Stimulated activated CD4-positive, alpha-beta T cell treated with anti-CD3 and anti-CD28 coated beads, TNF-alpha, amount 100 ng/mL, for 48 hours (primary cell): ENCODE measurements around the gene GUCY1B1.

Experiments used
- DNase-seq, 3 donors: peaks; one replicate each; pipeline ENCODE4 v3.0.0-alpha.2; 2020; ENCODE audit warnings: low read depth in 3 of 3

Gene GUCY1B1

DNA sequence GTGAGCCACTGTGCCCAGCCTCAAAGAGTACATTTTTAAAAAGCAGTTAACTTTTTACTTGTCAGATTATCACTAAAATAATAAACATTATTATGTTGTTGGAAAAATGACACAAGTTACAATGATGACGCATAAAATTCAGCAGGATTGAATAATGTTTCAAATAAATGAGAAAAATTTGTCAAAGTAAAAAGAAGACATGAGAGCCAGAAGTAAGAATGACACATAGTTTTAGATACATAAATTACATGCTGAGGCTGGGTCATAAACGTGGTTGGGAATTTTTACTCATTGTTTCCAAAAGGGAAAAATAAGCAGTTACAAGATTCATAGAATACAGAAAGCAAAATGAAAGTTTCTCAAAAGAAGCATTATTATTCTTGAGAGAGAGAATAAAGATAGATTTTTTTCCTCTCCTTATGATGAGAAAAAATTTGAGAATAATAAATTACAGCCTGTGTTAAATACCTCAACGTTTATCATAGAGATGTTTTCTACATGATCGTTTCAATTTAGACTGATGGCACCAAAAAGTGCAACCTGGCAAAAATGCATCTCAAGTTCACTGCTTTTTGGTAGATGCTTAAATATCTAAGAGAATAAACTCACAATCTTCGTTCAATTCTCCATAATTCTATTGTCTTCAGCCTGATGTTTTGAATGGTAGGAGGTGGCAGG is 40.4 kb downstream of the GUCY1B1 start:
- DNase-seq: no peak

DNA sequence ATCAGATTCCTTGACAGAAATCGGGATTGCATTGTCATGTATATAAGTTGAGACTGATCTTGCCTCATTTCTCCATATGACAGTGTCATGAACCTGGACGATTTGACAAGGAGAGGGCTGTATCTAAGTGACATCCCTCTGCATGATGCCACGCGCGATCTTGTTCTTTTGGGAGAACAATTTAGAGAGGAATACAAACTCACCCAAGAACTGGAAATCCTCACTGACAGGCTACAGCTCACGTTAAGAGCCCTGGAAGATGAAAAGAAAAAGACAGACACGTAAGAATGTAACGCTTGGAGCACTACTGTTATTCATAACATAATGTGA is 40.9 kb downstream of the GUCY1B1 start:
- no peak for DNase-seq

DNA sequence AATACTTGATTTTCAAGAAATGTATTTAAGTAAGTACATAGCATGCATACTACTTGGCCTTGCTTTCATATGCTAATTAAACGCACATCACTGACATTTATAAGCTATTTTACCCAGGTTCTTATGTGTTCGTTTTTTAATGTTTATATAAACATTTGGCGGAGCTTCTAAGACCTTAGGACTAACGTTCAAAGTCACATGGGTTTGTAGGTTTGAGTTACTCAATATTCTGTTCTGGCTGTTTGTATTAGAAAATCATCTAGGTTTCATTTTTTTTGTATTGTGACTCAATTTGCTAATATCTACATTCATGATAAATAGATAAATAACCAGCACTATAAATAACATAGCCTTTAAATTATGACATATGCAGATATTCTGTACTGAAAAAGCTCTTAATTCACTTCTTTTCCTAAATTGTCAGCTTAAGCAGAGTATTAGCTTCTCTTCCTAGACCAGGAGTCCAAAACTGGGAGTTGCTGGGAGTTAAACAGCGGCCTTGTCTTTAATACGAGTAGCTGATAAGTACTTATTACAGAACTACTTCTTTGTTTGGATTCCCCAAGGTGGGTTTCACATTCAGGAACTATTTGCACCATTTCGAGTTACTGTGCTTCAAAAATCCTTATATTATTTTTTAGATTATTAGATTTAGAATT is 42.0 kb downstream of the GUCY1B1 start:
- DNase-seq: no peak

DNA sequence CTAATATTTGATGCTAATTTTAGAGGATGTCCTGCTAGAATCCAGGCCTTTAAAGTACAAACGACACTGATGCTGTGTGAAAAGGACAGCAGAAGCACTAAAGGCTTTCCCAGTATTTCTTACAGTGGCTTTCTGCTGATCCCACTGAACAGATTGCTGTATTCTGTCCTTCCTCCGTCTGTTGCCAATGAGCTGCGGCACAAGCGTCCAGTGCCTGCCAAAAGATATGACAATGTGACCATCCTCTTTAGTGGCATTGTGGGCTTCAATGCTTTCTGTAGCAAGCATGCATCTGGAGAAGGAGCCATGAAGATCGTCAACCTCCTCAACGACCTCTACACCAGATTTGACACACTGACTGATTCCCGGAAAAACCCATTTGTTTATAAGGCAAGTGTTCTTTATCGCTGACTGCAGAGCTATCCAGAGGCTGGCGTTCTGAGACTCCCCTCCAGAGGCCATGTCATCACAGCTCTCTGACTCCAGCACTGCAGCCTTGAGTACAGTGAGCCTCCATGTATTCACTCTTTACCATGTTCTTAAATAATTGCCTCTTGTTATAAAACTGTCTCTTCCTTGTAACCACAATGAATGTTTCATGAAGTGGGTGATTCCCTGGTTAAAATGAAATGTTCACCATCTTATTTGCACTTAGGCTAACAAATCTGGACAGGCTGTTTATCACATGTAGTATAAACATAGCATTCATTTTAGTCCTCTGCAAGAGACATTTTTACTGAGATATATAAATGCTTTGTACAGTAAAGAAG is 43.6 kb downstream of the GUCY1B1 start:
- no peak for DNase-seq

DNA sequence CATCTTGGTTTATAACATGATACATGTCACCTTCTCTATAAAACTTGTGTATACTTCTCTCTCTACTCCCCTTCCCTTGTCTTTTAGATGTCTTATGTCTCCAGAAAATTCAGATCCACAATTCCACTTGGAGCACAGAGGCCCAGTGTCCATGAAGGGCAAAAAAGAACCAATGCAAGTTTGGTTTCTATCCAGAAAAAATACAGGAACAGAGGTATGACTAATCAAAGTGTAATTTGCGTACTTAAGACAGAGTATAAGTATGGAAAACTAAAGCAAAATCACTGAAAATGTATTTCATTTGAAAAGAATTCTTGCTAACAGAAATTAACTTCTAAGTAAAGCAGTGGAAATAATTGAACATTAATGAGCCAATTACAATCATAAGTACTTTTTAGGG is 46.2 kb downstream of the GUCY1B1 start:
- DNase-seq: no peak

DNA sequence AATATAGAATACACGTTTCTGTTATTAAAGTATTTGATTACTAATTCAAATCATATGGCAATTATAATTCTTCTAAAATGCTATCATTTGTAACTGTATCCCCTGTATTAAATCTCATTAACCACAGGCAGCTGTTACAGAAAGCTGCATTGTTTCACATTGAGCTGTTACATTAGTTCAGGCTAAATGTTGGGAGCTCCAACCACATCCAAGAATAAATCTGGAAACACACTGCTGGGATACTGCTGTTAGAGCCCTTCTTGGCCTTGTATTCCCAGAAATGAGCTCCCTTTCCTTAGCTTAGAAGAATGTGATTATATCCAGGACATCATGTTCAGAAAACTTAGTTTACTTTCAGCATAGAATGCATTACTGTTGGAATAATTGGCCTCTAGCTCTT is 48.2 kb downstream of the GUCY1B1 start:
- no peak for DNase-seq

DNA sequence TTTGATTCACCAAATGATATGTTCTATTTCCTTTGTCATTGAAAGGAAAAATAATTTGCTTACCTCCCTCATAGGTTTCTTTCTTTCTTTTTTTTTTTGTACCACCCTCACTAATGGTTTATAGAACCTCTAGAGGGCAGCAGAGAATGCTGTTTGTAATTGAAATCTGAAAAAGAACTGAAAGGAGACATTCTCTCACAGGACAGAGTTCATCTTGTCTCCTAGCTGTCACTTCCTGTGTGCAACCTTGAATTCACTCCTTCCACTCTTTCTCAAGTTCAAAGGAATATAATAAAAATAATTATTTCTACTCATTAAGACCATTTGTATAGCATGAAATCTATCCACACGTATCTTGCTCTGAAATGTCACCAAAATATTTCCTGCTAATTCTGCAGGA is 51.0 kb downstream of the GUCY1B1 start:
- peak in 1 of 3 donors; percentile 3 for DNase-seq

DNA sequence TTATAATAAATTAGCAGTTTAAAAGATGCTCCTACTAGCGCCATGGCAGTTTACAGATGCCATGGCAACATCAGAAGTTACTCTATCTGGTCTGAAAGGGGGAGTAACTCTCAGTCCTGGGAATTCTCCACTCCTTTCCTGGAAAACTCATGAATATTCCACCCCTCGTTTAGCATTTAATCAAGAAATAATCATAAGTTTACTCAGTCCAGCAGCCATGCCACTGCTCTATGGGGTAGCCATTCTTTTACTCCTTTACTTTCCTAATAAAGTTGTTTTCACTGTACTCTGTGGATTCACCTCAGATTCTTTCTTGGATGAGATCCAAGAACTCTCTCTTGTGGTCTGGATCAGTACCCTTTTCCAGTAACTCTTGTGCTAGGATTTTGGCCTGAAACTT is 52.3 kb downstream of the GUCY1B1 start:
- no peak for DNase-seq

DNA sequence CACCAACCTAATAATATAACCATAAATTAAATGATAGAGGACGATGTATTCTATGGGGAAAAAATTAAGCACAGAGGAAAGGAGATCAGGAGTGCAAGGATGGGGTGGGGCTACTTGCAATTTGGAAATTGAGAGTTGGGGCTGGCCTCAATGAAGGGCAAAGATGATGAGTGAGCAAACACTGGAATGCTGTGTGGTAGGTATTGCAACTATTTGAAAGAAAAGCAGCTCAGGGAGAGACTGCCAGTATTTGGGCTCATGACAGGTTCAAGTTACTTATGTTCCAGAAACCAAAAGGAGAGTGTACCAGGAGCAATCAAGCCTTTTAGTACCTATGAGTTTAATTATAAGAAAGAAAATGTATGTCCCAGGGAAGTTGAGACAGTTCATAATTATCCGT is 59.8 kb downstream of the GUCY1B1 start:
- DNase-seq: no peak

DNA sequence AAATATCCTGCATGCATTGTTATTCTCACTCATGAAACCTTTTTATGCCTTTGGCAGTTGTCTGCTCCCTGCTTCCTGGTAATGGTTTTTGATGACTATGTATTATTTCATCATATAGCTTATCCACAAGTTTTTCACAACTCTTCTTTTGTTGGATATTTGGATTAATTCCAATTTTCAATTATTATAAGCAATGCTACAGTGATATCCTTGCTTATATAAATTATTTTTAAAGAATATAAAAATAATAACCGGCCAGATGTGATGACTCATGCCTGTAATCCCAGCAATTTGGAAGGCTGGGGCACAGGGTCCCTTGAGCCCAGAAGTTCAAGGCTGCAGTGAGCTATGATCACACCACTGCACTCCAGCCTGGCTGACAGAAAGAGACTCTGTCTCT is 60.2 kb downstream of the GUCY1B1 start:
- DNase-seq: no peak

DNA sequence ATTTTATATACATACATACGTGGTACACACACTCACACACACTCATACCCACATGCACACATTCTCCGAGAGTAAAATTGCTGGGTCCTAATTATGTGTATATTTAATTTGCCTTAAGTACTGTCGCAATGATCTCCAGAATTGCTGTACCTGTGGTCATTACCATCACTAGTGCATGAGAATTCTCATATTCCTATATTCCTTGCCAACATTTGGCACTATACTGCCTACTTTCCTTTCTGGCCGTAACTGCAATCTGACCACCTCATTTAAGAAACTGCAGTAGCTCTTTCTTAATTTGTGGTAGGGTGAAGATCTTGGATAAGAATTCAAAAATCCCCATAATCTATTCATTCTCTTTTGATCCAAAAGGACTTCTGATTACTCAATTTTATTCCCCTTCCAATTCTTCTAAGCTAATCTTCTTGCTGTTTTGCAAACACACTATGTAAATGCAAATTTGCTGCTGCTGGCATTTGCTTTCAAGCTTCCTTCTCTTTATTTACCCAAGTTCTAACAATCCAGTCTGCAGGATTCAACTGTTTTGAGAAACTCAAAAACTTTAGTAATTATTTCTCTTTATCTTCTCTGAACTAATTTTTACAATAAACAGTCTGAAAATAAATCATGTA is 62.2 kb downstream of the GUCY1B1 start:
- no peak for DNase-seq

DNA sequence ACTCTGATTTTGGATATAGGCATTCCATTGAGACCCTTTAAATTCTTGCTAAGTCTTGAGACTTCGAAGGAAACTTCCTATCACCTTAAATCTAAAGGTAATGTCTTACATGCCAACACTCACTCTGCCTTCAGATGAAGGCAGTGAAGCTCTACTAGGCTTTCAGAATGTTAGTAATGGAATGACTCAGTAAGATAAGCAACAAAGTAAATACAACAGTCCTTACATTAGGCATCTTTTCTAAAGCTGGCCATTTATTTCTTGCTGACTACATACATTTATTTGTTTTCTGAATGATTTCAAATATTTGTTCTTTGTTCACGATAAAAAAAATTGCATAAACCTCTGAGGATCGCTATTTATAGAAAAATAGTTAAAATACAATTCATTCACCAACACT is 63.8 kb downstream of the GUCY1B1 start:
- no peak for DNase-seq

DNA sequence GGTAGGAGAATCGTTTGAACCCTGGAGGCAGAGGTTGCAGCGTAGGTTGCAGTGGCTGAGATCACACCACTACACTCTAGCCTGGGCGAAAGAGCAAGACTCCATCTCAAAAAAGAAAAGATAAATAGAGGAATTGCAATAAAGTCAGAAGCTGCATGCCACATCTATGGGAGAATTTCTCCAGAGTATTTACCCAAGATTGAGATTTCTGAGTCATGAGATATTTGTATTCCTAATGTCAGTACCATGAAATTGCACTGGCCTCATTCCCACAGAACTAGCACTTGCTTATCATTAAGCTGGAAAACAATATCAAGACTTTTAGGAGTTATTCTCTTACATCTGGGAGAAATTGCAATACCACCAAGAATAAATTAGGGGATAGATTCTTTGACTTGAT is 69.8 kb downstream of the GUCY1B1 start:
- DNase-seq: no peak

DNA sequence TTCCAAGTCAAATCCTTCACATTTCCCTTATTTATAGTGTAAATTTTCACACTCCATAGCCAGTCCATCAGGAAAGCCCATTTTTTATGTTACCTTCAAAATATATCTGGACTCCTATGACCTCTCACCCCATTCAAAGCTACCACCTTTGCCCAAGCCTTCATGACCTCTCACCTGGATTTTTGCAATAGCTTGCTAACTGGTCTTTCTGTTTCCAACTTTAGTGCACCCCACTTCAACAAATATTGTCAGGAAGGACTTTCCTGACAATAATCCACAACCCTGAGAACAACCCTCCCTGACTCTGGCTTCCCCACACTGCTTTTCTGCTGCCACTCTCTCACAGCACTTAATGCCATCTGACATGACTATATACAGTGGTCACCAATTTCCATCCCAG is 73.8 kb downstream of the GUCY1B1 start:
- DNase-seq: no peak

DNA sequence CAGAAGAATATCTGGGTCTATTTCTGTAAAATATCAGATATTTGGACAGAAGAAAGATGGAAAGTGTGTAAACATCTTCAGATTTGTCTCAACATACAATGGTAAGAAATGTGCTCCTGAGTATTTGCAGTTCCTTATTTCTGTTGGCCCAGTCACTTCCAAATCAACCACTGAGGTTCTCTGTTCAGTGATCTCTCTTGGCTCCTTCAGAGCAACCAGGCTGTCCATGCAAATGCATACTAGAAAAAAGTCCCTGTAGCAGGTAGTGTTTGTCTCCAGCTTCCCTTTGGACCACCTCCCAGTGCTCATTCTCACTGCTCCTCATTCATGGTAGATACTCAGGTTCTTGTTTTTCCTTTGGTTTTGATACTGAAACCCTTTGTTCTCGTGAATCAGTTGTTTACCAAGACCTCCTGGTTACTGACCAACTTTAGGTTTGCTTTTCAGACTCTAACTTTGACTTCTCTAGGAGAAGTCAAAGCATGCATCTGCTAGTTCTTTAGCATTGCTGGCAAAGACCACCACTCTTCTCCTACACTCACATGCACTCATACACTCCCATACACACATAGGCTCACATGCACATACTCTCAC is 78.5 kb downstream of the GUCY1B1 start:
- no peak for DNase-seq

DNA sequence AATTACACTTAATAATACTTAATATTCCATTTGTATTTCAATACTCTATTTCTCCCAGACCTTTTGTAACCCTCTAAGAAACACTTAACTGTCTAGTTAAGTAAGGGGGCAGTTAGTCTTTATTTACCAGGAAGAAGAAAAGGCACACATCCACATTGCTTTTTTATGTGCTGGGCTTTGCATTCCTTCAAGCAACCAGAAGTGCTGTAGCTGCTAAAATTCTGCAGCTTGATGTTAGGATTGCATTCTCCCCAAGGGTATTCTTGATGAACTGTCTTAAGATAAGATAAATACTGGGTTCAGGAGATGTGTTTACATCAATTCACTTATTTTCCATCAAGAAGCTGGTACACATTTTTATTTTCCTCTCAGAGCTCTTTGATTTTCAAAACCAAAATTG is 83.3 kb downstream of the GUCY1B1 start:
- DNase-seq: no peak

DNA sequence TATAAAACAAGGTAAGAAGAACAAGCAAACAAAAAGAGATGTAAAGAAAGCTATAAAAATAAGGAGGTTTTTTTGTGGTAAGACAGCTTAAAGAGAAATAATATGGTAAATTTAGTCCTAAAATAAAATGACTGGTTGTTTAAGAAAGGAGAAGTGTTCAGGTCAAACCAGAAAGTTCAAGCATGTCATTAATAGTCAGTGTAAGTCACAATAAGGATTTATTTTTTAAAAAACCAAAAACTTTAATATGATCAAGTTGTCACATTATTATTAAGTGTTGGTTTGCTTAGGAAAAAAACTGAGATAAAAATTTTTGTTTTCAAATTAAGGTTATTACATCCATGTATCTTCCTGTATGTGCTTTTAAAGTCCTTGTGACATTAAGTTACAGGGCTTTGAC is 88.1 kb downstream of the GUCY1B1 start:
- no peak for DNase-seq

DNA sequence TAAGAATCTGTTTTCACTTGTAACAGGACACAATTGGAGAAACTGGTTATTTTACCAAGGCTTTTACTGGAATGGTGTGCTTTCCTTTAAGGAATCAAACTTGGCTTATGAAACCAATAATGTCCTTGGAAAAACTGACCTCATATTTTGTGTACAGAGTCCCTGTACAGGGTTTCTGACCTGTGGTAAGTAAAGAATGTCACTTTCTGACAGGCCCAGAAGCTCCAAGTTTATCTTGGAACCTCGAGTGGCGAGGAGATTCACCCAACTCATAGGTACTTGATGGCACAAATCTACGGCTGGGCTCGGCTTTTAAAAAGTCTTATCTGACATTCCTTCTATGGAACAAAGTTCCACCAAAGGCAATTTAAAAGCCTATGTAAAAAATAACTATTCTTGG is 90.2 kb downstream of the GUCY1B1 start:
- DNase-seq: no peak

DNA sequence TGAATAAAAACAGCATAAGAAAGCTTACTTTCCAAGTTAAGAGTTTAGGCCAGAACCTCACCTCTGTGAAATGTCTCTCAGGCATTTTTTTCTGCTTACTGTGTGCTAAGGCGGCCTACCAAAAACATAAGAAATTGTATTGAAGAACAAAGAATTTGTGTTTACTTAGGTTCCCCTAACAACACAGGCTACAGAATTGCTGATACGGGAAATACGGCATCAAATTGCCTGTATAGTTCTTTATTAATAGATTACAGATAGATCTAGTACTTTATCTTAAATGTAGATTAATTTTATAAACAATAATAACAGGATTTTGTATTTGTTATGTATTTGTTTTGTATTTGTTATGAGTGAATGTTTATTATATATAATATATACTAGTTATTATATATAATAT is 94.4 kb downstream of the GUCY1B1 start:
- no peak for DNase-seq

DNA sequence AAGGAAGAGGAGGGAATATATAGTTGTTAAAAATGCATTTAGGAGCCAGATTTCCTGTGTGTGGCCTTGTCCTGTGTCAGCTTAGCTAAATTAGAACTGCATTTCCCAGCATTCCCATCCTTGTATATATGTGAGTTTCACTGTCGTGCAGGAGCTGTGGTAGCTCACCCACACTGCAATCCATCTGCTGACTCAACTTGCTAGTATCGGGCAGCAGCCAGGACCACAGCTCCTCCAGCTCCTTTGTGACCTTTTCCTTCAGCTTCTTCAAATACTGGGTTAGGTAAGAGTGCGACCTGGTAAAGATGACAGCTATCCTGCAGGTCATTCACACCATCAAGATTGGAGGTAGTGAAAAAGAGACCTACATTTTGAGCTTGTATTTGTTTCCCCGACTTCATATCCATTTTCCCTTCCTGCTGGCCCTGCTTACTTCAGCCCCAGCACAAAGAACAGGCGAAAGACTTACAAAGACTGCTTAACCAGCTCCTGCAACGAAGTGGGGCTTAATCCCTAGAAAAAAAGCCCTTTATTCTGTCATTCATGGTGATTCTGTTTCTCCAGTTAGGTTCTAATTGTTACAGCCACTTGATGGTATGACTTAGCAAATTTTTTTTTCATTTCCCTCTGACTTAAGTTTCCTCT is 95.9 kb downstream of the GUCY1B1 start:
- DNase-seq: no peak

DNA sequence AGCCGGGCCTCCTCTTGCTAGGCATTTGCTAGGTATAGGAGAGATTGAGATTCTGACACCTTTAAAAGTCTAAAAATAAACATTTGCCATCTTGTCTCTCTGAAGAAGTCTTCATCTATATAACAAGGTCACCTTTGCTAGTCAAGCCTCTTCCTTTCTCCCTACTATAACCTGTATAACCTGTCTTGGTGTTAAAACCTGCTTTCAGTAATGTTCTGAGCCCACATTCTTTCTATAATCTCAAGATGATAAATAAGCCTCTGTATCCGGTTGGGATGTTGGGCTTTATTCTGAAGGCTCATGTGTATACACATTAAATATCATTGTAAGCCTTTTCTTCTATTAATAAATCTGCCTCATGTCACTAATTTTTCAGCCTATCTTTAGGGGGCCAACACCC is 97.1 kb downstream of the GUCY1B1 start:
- no peak for DNase-seq
